ENCODE data around the gene DEPDC5. TPM values are rescaled to one million over a fixed set of nuclear protein-coding genes. Genes with fewer than 3 reads are reported as not detected.

DEPDC5 gene
- total and polyA plus RNA-seq, 9 of the 15 experiments (the other 6 are each of a cell fraction or from before 2014, with no cell fraction given), result 2.3 to 12.3 (median 10.7) TPM

- peak; percentile 51; the same call in 1 of the 2 replicates for TF ChIP-seq GABPB1 (CRISPR knock-in tag; IDR thresholded peaks at IDR 0.05)
- TF ChIP-seq SIN3B (IDR thresholded peaks at IDR 0.05; ENCODE audit: low read depth), result peak; percentile 42; the same call in 1 of the 2 replicates
- TF ChIP-seq ZNF707 (CRISPR knock-in tag; conservative IDR thresholded peaks at IDR 0.05), result no peak
- no peak for TF ChIP-seq RHOXF2B (CRISPR knock-in tag; conservative IDR thresholded peaks at IDR 0.05)
- no peak for TF ChIP-seq BCOR (IDR thresholded peaks at IDR 0.05)
- no peak for TF ChIP-seq ETV5 (CRISPR knock-in tag; IDR thresholded peaks at IDR 0.05; ENCODE audit: low read depth)
- TF ChIP-seq SMAD1 (IDR thresholded peaks at IDR 0.05; ENCODE audit: low read depth, low read length, partially characterized antibody), result peak; percentile 11
- TF ChIP-seq SMARCB1 (IDR thresholded peaks at IDR 0.05; ENCODE audit: insufficient read length, low read depth), result no peak
- peak; percentile 57; the same call in 1 of the 2 replicates for TF ChIP-seq C11orf30 (IDR thresholded peaks at IDR 0.05; ENCODE audit: low read depth)
- no peak for TF ChIP-seq NR0B1 (IDR thresholded peaks at IDR 0.05; ENCODE audit: partially characterized antibody)
- no peak for TF ChIP-seq ZBTB9 (CRISPR knock-in tag; IDR thresholded peaks at IDR 0.05)
- TF ChIP-seq BMI1 (IDR thresholded peaks at IDR 0.05; ENCODE audit: low read length), result no peak
- TF ChIP-seq HNRNPUL1 (IDR thresholded peaks at IDR 0.05; ENCODE audit: low read length), result no peak
- TF ChIP-seq CBX1 (IDR thresholded peaks at IDR 0.05; ENCODE audit: low read depth), result no peak
- no peak for TF ChIP-seq ZNF609 (CRISPR knock-in tag; IDR thresholded peaks at IDR 0.05; ENCODE audit: borderline replicate concordance)
- peak; percentile 76 for TF ChIP-seq ELF4 (CRISPR knock-in tag; IDR thresholded peaks at IDR 0.05)
- TF ChIP-seq KDM1A (IDR thresholded peaks at IDR 0.05), result no peak
- no peak for TF ChIP-seq DLX4 (CRISPR knock-in tag; IDR thresholded peaks at IDR 0.05)
- peak; percentile 76 for TF ChIP-seq POLR2B (IDR thresholded peaks at IDR 0.05; ENCODE audit: low read depth, partially characterized antibody)
- peak; percentile 75 for TF ChIP-seq KDM5B (IDR thresholded peaks at IDR 0.05; ENCODE audit: insufficient replicate concordance, low read depth, low read length)
- no peak for TF ChIP-seq ZNF561 (CRISPR knock-in tag; conservative IDR thresholded peaks at IDR 0.05)
- no peak for TF ChIP-seq ZNF324 (CRISPR knock-in tag; IDR thresholded peaks at IDR 0.05)
Observed at GRCh38 chr22:31749636-31750364, 4.0 kb upstream of the DEPDC5 start, which contains the start of gene PRR14L (continued).

All from K562 (cell line).